Duodenal mucosa (tissue), 2 donors: ENCODE measurements around the gene MAP3K5.

Source experiments
- H3K27ac ChIP-seq: one replicate; pipeline ENCODE4 v1.7.0; 2013; ENCODE audit warnings: low read depth, low read length
- H3K27me3 ChIP-seq, 2 donors: one replicate each; pipeline ENCODE4 v1.7.0; 2013; ENCODE audit warnings: low read length in 2 of 2, control low read depth in 1 of 2; ENCODE audit not compliant: insufficient read depth in 2 of 2, control insufficient read depth in 1 of 2
- H3K36me3 ChIP-seq, 2 donors: one replicate each; pipeline ENCODE4 v1.7.0; 2013; ENCODE audit warnings: low read length in 2 of 2, control low read depth in 1 of 2; ENCODE audit not compliant: insufficient read depth in 2 of 2, control insufficient read depth in 1 of 2
- H3K4me1 ChIP-seq, 2 donors: one replicate each; pipeline ENCODE4 v1.7.0; 2013; ENCODE audit warnings: low read length in 2 of 2, control low read depth in 1 of 2; ENCODE audit not compliant: insufficient read depth in 2 of 2, control insufficient read depth in 1 of 2
- H3K4me3 ChIP-seq, 2 donors: one replicate each; pipeline ENCODE4 v1.7.0; 2013; ENCODE audit warnings: low read length in 2 of 2, low read depth in 1 of 2
- H3K9ac ChIP-seq, 2 donors: one replicate each; pipeline ENCODE4 v1.7.0; 2013; ENCODE audit warnings: low read length in 2 of 2, low read depth in 1 of 2
- H3K9me3 ChIP-seq, 2 donors: one replicate each; pipeline ENCODE4 v1.7.0; 2013; ENCODE audit warnings: low read length in 2 of 2, control low read depth in 1 of 2; ENCODE audit not compliant: control insufficient read depth in 1 of 2

The MAP3K5 gene

DNA sequence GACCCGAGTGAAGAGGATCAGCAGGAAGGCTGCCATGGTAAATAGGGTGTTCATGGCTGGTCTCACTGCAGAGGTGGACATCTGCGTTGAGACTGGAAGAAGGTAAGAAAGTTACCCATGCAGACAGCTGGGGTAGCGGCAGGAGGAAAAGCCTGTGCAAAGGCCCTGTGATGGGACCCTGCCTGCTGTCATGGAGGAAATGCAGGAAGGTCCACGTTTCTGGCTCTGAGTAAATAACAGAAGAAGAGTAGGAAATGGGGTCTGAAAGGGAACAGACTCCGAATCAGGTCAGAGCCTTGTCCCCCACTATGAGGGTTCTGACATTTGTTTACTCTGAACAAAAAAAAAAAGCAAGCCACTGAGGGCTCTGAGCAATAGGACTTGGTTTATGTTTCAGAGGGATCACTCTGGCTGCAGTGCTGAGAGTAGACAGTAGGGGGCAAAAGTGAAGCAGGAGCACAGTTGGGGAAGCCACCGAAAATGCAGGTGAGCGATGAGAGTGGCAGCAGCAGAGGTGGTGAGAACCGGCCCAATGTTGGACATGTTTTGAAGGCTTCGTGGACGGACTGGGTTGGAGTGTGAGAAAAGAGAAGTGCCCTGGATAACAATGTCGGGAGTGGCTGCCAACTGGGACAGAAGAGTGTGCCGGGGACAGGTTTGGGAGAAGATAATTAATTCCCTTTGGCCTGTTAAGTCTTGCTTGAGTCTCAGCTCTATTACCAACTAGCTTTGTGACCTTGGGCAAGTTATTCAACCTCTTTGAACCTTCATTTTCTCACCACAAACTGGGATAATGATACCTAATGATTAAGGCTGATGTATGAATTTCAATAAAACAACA is 184.1 kb downstream of the MAP3K5 start:
- H3K4me3 ChIP-seq = no peak overlapping the region
- H3K36me3 ChIP-seq = peaks cover 4 to 13% of the 10 kb centered on the region in 2 donors
- H3K4me1 ChIP-seq = peaks cover 15 to 29% of the 10 kb centered on the region in 2 donors
- H3K27ac ChIP-seq = no peak overlapping the region
- H3K9ac ChIP-seq = no peak overlapping the region
- no peaks in the 10 kb centered on the region for H3K27me3 ChIP-seq
- H3K9me3 ChIP-seq = no peaks in the 10 kb centered on the region

DNA sequence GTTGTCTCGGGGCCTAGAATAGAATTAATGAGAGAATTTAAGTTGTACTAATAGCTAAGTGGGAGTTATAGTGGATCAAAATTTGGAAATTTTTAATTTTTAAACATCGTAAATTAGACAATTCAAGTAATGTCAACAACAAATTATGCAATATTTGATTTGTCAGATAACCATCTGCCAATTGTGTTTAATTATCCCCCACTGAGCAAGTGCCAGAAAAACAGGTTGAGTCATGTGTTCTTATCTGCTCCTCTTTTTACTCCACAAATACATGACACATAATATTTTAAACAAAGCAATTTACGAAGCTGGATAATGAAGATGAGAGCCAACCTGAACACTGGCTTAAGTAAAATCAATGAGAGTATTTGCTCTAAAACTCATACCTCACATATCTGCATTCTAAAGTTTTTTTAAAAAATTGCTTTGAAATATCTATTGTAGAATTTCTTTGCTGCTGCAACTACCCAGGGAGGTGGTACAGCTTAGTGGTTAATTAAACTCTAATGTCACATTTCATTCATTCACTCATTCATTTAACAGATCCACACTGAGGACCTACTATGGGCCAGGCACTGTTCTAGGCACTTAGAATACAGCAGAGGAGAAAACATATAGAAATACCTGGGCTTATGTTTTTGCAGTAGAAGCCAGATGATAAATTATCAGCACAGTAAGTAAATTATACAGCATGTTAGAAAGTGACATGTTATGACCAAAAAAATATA is 184.9 kb downstream of the MAP3K5 start:
- H3K4me3 ChIP-seq = no peak overlapping the region
- H3K27me3 ChIP-seq = no peaks in the 10 kb centered on the region
- no peak overlapping the region for H3K9ac ChIP-seq
- peaks cover 15 to 29% of the 10 kb centered on the region in 2 donors for H3K4me1 ChIP-seq
- H3K36me3 ChIP-seq = peaks cover 4 to 13% of the 10 kb centered on the region in 2 donors
- no peak overlapping the region for H3K27ac ChIP-seq
- H3K9me3 ChIP-seq = no peaks in the 10 kb centered on the region

DNA sequence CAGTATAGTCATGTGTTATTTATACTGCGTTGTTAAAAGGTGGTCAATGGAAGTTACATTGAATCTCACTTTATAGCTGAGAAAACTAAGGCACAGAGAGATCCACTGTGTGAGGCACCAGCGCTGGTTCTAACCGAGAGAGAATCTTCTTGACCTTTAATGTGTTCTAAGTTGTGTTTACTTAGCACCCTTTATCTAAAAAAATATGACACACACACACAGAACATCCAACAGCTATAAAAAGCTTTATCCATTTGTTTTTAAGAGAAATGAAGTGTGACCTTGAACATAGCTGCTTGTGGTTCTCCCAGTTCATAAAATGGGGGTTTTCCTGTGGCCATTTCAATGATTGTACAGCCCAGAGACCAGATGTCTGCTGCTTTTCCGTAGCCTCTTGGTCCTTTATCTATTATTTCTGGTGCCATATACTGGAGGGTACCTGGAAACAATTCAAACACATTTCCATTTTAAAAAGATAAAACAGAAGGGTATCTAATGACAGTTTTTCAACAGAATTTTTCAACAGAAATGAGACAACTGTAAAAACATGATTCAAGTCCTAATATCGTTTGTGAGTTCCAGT is 187.3 kb downstream of the MAP3K5 start:
- no peak overlapping the region for H3K27ac ChIP-seq
- no peak overlapping the region for H3K9ac ChIP-seq
- H3K9me3 ChIP-seq = no peaks in the 10 kb centered on the region
- peaks cover 4 to 13% of the 10 kb centered on the region in 2 donors for H3K36me3 ChIP-seq
- H3K27me3 ChIP-seq = no peaks in the 10 kb centered on the region
- peaks cover 11 to 26% of the 10 kb centered on the region in 2 donors for H3K4me1 ChIP-seq
- no peak overlapping the region for H3K4me3 ChIP-seq

DNA sequence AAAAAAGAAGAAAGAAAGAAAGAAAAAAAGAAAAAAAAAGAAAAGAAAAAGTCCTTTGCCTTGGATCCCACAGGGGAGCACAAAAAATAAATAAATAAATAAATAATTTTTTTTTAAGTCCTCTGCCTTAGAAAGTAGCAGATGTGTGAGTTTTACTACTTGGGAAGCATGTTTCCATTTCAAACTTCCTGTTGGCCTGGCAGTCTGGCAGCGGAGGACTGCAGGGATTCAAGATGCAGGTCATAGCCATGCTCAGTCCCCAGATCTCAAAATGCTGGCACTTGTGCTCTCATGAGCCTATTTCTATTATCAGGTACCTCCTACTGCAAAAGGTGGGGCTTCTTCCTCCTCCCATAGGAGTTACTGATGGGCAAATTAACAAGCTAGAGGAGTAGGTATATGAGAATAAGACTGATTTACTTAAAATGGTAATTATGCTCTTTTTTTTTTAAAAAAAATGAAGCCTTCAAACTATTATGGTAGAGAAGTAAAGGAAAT is 187.9 kb downstream of the MAP3K5 start:
- H3K9me3 ChIP-seq = no peaks in the 10 kb centered on the region
- H3K36me3 ChIP-seq = peaks cover 4 to 13% of the 10 kb centered on the region in 2 donors
- no peak overlapping the region for H3K27ac ChIP-seq
- no peak overlapping the region for H3K4me3 ChIP-seq
- H3K27me3 ChIP-seq = no peaks in the 10 kb centered on the region
- H3K9ac ChIP-seq = no peak overlapping the region
- H3K4me1 ChIP-seq = peaks cover 9 to 20% of the 10 kb centered on the region in 2 donors

DNA sequence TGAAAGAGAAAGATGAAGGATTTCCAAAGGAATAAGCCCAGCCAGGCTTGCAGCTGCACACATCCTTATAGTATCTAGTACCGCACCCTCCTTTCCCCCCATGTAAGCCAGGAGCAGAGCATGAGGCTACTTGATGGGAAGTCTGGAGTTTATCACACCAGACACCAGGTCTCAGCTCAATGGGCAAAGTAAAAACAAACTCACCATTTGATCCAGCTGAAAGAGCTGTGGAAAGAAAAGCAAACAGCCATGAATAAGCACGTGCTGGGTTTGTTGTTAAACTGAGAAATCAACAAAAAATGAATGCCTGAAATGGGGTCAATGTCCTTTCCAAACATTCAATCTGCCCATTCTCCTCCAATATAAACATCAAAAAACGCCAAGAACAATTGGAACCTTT is 191.5 kb downstream of the MAP3K5 start:
- Histone ChIP-seq H3K27ac (no peak overlapping the region), H3K4me3 (no peak overlapping the region)

DNA sequence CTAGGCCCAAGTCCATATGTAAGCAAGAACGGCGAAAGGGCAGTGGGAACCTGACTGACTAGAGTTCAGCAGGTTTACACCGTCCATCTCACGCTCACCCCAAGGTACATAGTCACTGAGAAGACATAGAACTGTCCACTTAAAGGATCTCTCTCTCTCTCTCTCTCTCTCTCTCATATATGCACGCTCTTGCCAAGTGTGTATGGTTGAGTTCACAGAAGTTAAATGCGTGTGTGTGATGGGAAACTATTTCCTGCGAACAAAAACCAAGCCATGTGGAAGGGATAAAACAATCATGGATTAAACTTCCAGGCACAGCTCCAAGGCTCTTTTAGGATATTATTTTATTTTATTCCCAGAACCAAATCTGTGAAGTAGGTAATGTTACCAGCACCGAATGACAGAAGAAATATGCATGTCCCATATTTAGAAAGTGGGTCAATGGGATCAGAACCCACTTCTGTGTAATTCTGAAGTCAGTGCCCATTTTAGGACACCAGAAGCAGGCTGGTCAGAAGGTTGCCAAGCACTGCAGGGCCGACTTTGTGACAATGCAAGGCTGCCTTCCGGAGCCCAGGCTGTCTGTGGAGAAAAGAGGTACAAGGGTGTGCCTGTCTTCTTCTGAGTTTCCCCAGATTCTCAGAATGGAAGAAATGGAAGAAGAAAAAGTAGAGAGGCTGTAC is 192.8 kb downstream of the MAP3K5 start:
- Histone ChIP-seq H3K4me3 (no peak overlapping the region), H3K4me1 (peaks cover 3 to 4% of the 10 kb centered on the region in 2 donors), H3K9me3 (no peaks in the 10 kb centered on the region), H3K27me3 (no peaks in the 10 kb centered on the region), H3K36me3 (peaks cover 10 to 12% of the 10 kb centered on the region in 2 donors), H3K27ac (no peak overlapping the region), H3K9ac (no peak overlapping the region)

More for the DNA sequence above, 191.5 kb downstream of the MAP3K5 start:
- Histone ChIP-seq H3K27me3 (no peaks in the 10 kb centered on the region), H3K9me3 (no peaks in the 10 kb centered on the region), H3K9ac (no peak overlapping the region), H3K4me1 (no peaks in the 10 kb centered on the region), H3K36me3 (peaks cover 10 to 17% of the 10 kb centered on the region in 2 donors)

DNA sequence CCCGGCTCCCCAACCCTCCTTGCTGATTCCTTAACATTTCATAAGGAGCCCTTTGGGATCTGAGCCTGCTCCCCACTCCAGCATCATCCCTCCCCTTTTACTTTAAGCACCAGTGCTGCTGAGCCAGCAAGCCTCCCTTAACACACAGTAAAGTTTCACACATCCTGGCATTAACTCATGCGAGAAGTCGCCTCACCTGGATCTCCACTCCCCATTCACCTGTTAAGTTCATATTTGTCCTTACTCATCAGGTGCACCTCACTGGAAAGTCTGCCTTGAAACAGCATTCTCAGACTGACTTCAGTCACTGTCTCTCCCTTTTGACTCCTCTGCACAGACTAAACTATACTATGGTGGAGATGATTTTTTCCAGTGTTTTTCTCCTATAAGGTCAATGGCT is 194.2 kb downstream of the MAP3K5 start:
- Histone ChIP-seq H3K4me1 (peaks cover 4 to 10% of the 10 kb centered on the region in 2 donors), H3K36me3 (peaks cover 4 to 6% of the 10 kb centered on the region in 2 donors), H3K9ac (no peak overlapping the region)

DNA sequence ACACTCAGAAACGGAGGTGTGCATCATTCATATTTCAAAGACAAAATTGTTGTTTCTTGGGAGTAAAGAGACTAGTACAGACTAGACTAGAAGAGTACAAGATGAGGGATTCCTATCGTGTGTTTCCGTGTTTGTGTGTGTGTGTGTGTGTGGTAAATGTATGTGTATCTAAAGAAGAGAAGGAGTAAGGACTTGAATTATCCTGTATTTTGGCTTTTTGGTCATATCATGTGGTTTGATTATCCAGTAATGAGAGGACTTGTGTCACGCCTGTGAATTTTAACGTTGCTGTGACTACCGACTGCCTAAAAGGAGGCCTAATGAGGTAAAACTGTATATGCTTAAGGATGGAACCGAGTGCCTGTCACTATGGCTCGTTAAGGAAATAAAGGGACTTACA is 197.6 kb downstream of the MAP3K5 start:
- Histone ChIP-seq H3K4me1 (peaks cover 4 to 10% of the 10 kb centered on the region in 2 donors), H3K4me3 (no peak overlapping the region), H3K36me3 (peaks cover 28 to 29% of the 10 kb centered on the region in 2 donors), H3K27me3 (no peaks in the 10 kb centered on the region), H3K27ac (no peak overlapping the region), H3K9me3 (no peaks in the 10 kb centered on the region), H3K9ac (no peak overlapping the region)

More for the DNA sequence above, 194.2 kb downstream of the MAP3K5 start:
- Histone ChIP-seq H3K27ac (no peak overlapping the region), H3K4me3 (no peak overlapping the region), H3K27me3 (no peaks in the 10 kb centered on the region), H3K9me3 (no peaks in the 10 kb centered on the region)

DNA sequence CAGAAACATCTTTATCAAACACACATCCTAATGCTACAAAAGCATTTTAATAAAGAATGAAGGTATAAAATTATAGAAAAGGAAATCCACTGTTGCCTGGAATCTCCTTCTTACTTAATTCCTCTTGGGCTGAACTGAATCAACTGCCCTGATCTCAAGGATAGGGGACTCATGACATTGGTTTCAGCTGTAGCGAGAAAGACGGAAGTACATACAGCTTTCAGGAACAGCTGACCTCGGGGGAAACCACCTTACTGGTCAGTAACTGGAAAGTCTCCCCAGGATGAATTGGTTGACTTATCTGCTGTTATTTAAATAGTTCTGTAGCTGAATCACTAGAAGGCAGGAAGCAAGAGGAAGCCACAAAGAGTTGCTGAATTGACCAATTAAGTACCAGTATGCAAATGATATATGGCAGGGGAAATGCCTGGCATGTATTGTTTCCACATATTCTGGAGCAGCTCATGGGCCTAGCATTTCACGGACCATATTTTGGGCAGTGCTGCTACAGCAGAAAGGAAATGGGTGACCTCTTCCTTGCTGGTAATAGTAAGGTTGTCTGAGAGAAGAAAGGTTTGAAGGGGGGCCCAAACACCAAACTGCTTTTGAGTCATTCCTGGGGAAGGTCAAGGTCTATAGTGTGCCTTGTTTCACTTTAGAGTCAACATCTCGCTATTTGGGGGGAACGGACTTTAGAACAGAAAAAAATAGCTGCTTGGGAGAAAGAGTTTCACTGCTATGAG is 198.4 kb downstream of the MAP3K5 start:
- Histone ChIP-seq H3K27me3 (no peaks in the 10 kb centered on the region), H3K9me3 (no peaks in the 10 kb centered on the region), H3K9ac (no peak overlapping the region), H3K36me3 (peaks cover 29 to 37% of the 10 kb centered on the region in 2 donors), H3K4me3 (no peak overlapping the region), H3K4me1 (peaks cover 4 to 10% of the 10 kb centered on the region in 2 donors), H3K27ac (no peak overlapping the region)
